ENCODE data around the gene TRABD2B. TPM values are rescaled to one million over a fixed set of nuclear protein-coding genes. Genes with fewer than 3 reads are reported as not detected.

TRABD2B gene
- total and polyA plus RNA-seq, 2 of the 13 experiments (the other 11 are each of a cell fraction or from before 2014, with no cell fraction given) = 0.04 TPM; not detected in 1

DNA sequence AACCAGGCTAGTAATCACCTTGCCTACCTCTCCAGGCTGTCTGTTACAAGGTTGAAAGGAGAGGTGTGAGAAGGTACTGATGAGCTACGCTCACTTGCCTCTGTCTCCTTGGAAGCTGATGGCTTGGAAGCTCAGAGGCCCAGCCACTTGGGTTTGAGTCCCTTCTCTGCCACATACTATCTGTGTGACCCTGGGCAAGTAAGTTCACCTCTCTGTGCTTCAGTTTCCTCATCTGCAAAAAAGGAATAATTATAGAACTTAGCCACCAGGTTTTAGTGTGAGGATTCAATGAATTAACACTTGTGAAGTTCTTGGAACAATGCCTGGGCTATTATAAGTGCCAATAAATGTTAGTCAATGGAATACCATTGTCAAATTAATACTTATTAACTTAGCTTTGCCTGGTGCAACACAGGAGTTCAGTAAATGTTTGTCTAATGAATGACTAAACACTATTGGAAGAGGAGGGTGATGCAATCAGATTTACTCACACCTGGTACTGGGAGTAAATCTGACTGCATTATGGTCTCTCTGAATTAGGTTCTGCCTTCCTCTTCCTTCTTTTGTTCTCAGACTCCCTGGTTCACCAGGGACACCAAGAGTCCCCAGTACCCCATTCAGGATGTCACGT lies 55.5 kb downstream of the TRABD2B start (continued):
- TF ChIP-seq FOXK1 (CRISPR knock-in tag; IDR thresholded peaks at IDR 0.05; ENCODE audit: borderline replicate concordance, low read depth) (no peak), ZBTB42 (CRISPR knock-in tag; IDR thresholded peaks at IDR 0.05) (no peak), ZNF747 (CRISPR knock-in tag; IDR thresholded peaks at IDR 0.05; ENCODE audit: borderline replicate concordance) (no peak), CEBPG (CRISPR knock-in tag; IDR thresholded peaks at IDR 0.05) (peak; percentile 93), MLLT10 (CRISPR knock-in tag; IDR thresholded peaks at IDR 0.05) (no peak), NPAS2 (CRISPR knock-in tag; IDR thresholded peaks at IDR 0.05; ENCODE audit: borderline replicate concordance) (no peak), ELF1 (CRISPR knock-in tag; IDR thresholded peaks at IDR 0.05) (no peak), RNF2 (conservative IDR thresholded peaks at IDR 0.05; ENCODE audit: low read depth) (no peak), SOX13 (IDR thresholded peaks at IDR 0.05) (0 out of 2 replicates have a peak, but pooled peaks have one; percentile 12), SOX13 (CRISPR knock-in tag; conservative IDR thresholded peaks at IDR 0.05 in 1 of 2, IDR thresholded peaks at IDR 0.05 in 1 of 2) (peak in 1 of 2 experiments; percentile 63; a peak in 2 of 4 replicates), PITX1 (CRISPR knock-in tag; IDR thresholded peaks at IDR 0.05) (peak; percentile 10; the same call in 1 of the 2 replicates), CEBPB (IDR thresholded peaks at IDR 0.05; ENCODE audit: borderline replicate concordance, low read depth, low read length) (peak; percentile 90), FOSL2 (CRISPR knock-in tag; IDR thresholded peaks at IDR 0.05) (peak; percentile 51; the same call in 1 of the 2 replicates), ZNF567 (CRISPR knock-in tag; IDR thresholded peaks at IDR 0.05; ENCODE audit: borderline replicate concordance) (no peak), ZNF543 (CRISPR knock-in tag; IDR thresholded peaks at IDR 0.05) (no peak), ZNF768 (CRISPR knock-in tag; IDR thresholded peaks at IDR 0.05) (peak; percentile 73; the same call in 1 of the 2 replicates), HDAC2 (CRISPR knock-in tag; IDR thresholded peaks at IDR 0.05) (no peak)
- TF ChIP-seq, protein P1, sequence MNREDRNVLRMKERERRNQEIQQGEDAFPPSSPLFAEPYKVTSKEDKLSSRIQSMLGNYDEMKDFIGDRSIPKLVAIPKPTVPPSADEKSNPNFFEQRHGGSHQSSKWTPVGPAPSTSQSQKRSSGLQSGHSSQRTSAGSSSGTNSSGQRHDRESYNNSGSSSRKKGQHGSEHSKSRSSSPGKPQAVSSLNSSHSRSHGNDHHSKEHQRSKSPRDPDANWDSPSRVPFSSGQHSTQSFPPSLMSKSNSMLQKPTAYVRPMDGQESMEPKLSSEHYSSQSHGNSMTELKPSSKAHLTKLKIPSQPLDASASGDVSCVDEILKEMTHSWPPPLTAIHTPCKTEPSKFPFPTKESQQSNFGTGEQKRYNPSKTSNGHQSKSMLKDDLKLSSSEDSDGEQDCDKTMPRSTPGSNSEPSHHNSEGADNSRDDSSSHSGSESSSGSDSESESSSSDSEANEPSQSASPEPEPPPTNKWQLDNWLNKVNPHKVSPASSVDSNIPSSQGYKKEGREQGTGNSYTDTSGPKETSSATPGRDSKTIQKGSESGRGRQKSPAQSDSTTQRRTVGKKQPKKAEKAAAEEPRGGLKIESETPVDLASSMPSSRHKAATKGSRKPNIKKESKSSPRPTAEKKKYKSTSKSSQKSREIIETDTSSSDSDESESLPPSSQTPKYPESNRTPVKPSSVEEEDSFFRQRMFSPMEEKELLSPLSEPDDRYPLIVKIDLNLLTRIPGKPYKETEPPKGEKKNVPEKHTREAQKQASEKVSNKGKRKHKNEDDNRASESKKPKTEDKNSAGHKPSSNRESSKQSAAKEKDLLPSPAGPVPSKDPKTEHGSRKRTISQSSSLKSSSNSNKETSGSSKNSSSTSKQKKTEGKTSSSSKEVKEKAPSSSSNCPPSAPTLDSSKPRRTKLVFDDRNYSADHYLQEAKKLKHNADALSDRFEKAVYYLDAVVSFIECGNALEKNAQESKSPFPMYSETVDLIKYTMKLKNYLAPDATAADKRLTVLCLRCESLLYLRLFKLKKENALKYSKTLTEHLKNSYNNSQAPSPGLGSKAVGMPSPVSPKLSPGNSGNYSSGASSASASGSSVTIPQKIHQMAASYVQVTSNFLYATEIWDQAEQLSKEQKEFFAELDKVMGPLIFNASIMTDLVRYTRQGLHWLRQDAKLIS (CRISPR knock-in tag; IDR thresholded peaks at IDR 0.05) = no peak
- TF ChIP-seq, protein P2, sequence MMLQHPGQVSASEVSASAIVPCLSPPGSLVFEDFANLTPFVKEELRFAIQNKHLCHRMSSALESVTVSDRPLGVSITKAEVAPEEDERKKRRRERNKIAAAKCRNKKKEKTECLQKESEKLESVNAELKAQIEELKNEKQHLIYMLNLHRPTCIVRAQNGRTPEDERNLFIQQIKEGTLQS (CRISPR knock-in tag; IDR thresholded peaks at IDR 0.05) = peak; percentile 65
- TF ChIP-seq, protein P3, sequence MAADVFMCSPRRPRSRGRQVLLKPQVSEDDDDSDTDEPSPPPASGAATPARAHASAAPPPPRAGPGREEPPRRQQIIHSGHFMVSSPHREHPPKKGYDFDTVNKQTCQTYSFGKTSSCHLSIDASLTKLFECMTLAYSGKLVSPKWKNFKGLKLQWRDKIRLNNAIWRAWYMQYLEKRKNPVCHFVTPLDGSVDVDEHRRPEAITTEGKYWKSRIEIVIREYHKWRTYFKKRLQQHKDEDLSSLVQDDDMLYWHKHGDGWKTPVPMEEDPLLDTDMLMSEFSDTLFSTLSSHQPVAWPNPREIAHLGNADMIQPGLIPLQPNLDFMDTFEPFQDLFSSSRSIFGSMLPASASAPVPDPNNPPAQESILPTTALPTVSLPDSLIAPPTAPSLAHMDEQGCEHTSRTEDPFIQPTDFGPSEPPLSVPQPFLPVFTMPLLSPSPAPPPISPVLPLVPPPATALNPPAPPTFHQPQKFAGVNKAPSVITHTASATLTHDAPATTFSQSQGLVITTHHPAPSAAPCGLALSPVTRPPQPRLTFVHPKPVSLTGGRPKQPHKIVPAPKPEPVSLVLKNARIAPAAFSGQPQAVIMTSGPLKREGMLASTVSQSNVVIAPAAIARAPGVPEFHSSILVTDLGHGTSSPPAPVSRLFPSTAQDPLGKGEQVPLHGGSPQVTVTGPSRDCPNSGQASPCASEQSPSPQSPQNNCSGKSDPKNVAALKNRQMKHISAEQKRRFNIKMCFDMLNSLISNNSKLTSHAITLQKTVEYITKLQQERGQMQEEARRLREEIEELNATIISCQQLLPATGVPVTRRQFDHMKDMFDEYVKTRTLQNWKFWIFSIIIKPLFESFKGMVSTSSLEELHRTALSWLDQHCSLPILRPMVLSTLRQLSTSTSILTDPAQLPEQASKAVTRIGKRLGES (CRISPR knock-in tag; IDR thresholded peaks at IDR 0.05; ENCODE audit: borderline replicate concordance) = no peak
- TF ChIP-seq, protein P4, sequence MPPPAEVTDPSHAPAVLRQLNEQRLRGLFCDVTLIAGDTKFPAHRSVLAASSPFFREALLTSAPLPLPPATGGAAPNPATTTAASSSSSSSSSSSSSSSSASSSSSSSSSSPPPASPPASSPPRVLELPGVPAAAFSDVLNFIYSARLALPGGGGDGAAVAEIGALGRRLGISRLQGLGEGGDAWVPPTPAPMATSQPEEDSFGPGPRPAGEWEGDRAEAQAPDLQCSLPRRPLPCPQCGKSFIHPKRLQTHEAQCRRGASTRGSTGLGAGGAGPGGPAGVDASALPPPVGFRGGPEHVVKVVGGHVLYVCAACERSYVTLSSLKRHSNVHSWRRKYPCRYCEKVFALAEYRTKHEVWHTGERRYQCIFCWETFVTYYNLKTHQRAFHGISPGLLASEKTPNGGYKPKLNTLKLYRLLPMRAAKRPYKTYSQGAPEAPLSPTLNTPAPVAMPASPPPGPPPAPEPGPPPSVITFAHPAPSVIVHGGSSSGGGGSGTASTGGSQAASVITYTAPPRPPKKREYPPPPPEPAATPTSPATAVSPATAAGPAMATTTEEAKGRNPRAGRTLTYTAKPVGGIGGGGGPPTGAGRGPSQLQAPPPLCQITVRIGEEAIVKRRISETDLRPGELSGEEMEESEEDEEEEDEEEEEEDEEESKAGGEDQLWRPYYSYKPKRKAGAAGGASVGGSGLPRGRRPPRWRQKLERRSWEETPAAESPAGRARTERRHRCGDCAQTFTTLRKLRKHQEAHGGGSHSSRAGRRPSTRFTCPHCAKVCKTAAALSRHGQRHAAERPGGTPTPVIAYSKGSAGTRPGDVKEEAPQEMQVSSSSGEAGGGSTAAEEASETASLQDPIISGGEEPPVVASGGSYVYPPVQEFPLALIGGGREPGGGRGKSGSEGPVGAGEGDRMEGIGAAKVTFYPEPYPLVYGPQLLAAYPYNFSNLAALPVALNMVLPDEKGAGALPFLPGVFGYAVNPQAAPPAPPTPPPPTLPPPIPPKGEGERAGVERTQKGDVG (CRISPR knock-in tag; IDR thresholded peaks at IDR 0.05; ENCODE audit: borderline replicate concordance) = no peak
